ENCODE results near the gene EFCAB6. TPM values are rescaled to one million over a fixed set of nuclear protein-coding genes. Genes with fewer than 3 reads are reported as not detected.
A peak's percentile ranks its signal among the peaks of the same experiment; 100 is the strongest.

Gene EFCAB6
- total and polyA plus RNA-seq, 9 of the 15 experiments (the other 6 are each of a cell fraction or from before 2014, with no cell fraction given): 0.06 TPM; not detected in 8

GRCh38 chr22:43811777-43812148 is 342 bp downstream of the EFCAB6 start:
- ChIA-PET POLR2A (no interaction called here), CTCF (ENCODE audit: low intra/inter-chr PET ratio) (no interaction called here)
- ATAC-seq (no peak), FAIRE-seq (no peak), DNase-seq (ENCODE audit: extremely low read depth in 1 of 4, low spot score in 3 of 4) (no peak)
- no peaks in the 10 kb centered on the region for H4K20me1 ChIP-seq (replicated peaks; ENCODE audit: control insufficient read depth, insufficient read depth, low read length)
- 49% methylated on average over 8 of the region's 21 CpGs for WGBS (ENCODE audit: insufficient coverage, low coverage, missing lambda C conversion rate)
- no peaks in the 10 kb centered on the region; the same call in 1 of the 2 replicates for H3K9me3 ChIP-seq (replicated peaks; ENCODE audit: control insufficient read depth, insufficient read depth, low read depth, low read length)
- H2AFZ ChIP-seq (ENCODE audit: low read depth, low read length): peak overlapping the region; percentile 72; the same call in 1 of the 2 replicates
- no peak overlapping the region for H3K27ac ChIP-seq (ENCODE audit: extremely low read depth, low read depth, low read length)
- peaks cover 0 to 10% of the 10 kb centered on the region in 2 experiments; a peak in 2 of 5 replicates for H3K4me1 ChIP-seq (replicated peaks in 1 of 2; ENCODE audit: control insufficient read depth in 2 of 2, insufficient read depth in 2 of 2, low read length in 2 of 2)
- H3K4me2 ChIP-seq (ENCODE audit: insufficient read depth, low read length): peak overlapping the region; percentile 60
- H3K9ac ChIP-seq (ENCODE audit: insufficient read depth in 1 of 2, low read depth in 2 of 2, low read length in 2 of 2): no peak overlapping the region
- no peaks in the 10 kb centered on the region for H3K27me3 ChIP-seq (ENCODE audit: control insufficient read depth in 2 of 2, insufficient read depth in 2 of 2, low read length in 2 of 2)
- H3K36me3 ChIP-seq (ENCODE audit: control insufficient read depth, insufficient read depth, low read length): no peaks in the 10 kb centered on the region
- H3K9me1 ChIP-seq (ENCODE audit: control insufficient read depth, insufficient read depth, low read length): no peaks in the 10 kb centered on the region
- no peaks in the 10 kb centered on the region for H3K79me2 ChIP-seq (ENCODE audit: control insufficient read depth, insufficient read depth, low read length)
- in situ Hi-C loops (cut with MboI): no loop called here
- H3K4me3 ChIP-seq: peak overlapping the region; percentile 36
- intact Hi-C loops (cut with micrococcal nuclease): no loop called here
- no TSS peak for BruUV-seq (replicated peaks)
- TF ChIP-seq GTF2F1 (IDR thresholded peaks at IDR 0.05; ENCODE audit: low read depth, low read length) (no peak), ATF1 (CRISPR knock-in tag; IDR thresholded peaks at IDR 0.05) (no peak), ATF1 (tag; IDR thresholded peaks at IDR 0.05) (no peak), BRF1 (IDR thresholded peaks at IDR 0.05; ENCODE audit: borderline replicate concordance, extremely low read depth, insufficient read length) (no peak), ZNF174 (CRISPR knock-in tag; IDR thresholded peaks at IDR 0.05) (no peak), SNIP1 (IDR thresholded peaks at IDR 0.05; ENCODE audit: low read depth) (no peak), LARP7 (IDR thresholded peaks at IDR 0.05) (no peak), KLF16 (IDR thresholded peaks at IDR 0.05) (no peak), FOXA1 (IDR thresholded peaks at IDR 0.05; ENCODE audit: borderline replicate concordance) (no peak), ZNF57 (CRISPR knock-in tag; IDR thresholded peaks at IDR 0.05) (no peak), PTBP1 (IDR thresholded peaks at IDR 0.05; ENCODE audit: low read depth, low read length) (no peak), POLR2H (tag; IDR thresholded peaks at IDR 0.05; ENCODE audit: low read depth) (no peak), TRIM24 (IDR thresholded peaks at IDR 0.05) (no peak), ZNF134 (CRISPR knock-in tag; conservative IDR thresholded peaks at IDR 0.05) (no peak), SIRT6 (IDR thresholded peaks at IDR 0.05; ENCODE audit: low read depth, low read length) (no peak), BRCA1 (IDR thresholded peaks at IDR 0.05) (no peak), BRCA1 (CRISPR knock-in tag; IDR thresholded peaks at IDR 0.05) (no peak)
- TF ChIP-seq, protein P1, sequence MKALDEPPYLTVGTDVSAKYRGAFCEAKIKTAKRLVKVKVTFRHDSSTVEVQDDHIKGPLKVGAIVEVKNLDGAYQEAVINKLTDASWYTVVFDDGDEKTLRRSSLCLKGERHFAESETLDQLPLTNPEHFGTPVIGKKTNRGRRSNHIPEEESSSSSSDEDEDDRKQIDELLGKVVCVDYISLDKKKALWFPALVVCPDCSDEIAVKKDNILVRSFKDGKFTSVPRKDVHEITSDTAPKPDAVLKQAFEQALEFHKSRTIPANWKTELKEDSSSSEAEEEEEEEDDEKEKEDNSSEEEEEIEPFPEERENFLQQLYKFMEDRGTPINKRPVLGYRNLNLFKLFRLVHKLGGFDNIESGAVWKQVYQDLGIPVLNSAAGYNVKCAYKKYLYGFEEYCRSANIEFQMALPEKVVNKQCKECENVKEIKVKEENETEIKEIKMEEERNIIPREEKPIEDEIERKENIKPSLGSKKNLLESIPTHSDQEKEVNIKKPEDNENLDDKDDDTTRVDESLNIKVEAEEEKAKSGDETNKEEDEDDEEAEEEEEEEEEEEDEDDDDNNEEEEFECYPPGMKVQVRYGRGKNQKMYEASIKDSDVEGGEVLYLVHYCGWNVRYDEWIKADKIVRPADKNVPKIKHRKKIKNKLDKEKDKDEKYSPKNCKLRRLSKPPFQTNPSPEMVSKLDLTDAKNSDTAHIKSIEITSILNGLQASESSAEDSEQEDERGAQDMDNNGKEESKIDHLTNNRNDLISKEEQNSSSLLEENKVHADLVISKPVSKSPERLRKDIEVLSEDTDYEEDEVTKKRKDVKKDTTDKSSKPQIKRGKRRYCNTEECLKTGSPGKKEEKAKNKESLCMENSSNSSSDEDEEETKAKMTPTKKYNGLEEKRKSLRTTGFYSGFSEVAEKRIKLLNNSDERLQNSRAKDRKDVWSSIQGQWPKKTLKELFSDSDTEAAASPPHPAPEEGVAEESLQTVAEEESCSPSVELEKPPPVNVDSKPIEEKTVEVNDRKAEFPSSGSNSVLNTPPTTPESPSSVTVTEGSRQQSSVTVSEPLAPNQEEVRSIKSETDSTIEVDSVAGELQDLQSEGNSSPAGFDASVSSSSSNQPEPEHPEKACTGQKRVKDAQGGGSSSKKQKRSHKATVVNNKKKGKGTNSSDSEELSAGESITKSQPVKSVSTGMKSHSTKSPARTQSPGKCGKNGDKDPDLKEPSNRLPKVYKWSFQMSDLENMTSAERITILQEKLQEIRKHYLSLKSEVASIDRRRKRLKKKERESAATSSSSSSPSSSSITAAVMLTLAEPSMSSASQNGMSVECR (CRISPR knock-in tag; IDR thresholded peaks at IDR 0.05): no peak
- TF ChIP-seq, protein P2, sequence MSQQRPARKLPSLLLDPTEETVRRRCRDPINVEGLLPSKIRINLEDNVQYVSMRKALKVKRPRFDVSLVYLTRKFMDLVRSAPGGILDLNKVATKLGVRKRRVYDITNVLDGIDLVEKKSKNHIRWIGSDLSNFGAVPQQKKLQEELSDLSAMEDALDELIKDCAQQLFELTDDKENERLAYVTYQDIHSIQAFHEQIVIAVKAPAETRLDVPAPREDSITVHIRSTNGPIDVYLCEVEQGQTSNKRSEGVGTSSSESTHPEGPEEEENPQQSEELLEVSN (IDR thresholded peaks at IDR 0.05; ENCODE audit: borderline replicate concordance in 1 of 2, extremely low read depth in 1 of 2, insufficient read depth in 1 of 2, insufficient read length in 1 of 2, low read depth in 1 of 2, low read length in 1 of 2, poor library complexity in 1 of 2, severe bottlenecking in 1 of 2): no peak
- TF ChIP-seq, protein P3, sequence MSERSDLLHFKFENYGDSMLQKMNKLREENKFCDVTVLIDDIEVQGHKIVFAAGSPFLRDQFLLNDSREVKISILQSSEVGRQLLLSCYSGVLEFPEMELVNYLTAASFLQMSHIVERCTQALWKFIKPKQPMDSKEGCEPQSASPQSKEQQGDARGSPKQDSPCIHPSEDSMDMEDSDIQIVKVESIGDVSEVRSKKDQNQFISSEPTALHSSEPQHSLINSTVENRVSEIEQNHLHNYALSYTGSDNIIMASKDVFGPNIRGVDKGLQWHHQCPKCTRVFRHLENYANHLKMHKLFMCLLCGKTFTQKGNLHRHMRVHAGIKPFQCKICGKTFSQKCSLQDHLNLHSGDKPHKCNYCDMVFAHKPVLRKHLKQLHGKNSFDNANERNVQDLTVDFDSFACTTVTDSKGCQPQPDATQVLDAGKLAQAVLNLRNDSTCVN (CRISPR knock-in tag; IDR thresholded peaks at IDR 0.05): no peak

Measured in K562 (cell line).